Psoas muscle (tissue), 8 donors: ENCODE measurements around the gene PGBD5. TPM values are rescaled to one million over a fixed set of nuclear protein-coding genes. Genes with fewer than 3 reads are reported as not detected.

Experiments
- ATAC-seq, 4 donors: fragments of 200-7000 bp; cut with Tn5 transposase; one replicate each; pipeline ENCODE4 v1.9.1; 2020; ENCODE audit warnings: moderate library complexity in 3 of 4, mild to moderate bottlenecking in 2 of 4
- DNase-seq, 2 donors: peaks; one replicate each; pipeline ENCODE4 v3.0.0-alpha.2; 2020
- H3K27ac ChIP-seq: fragments of 200-600 bp; one replicate; pipeline ENCODE4 v1.8.0; 2022
- H3K27me3 ChIP-seq, 3 donors: fragments of 200-600 bp in 1 of 3; one replicate each; pipeline versions ENCODE4 v1.6.1 to v1.8.0; 2013 to 2022; ENCODE audit warnings: low read length in 2 of 3, mild to moderate bottlenecking in 2 of 3, moderate library complexity in 1 of 3; ENCODE audit not compliant: insufficient read depth in 3 of 3
- H3K36me3 ChIP-seq, 2 donors: fragments of 200-600 bp in 1 of 2; one replicate each; pipeline versions ENCODE4 v1.6.1 to v1.8.0; 2013 to 2022; ENCODE audit warnings: low read depth in 1 of 2, mild to moderate bottlenecking in 1 of 2, moderate library complexity in 1 of 2; ENCODE audit not compliant: insufficient read depth in 1 of 2
- H3K4me1 ChIP-seq: fragments of 200-600 bp; one replicate; pipeline ENCODE4 v1.8.0; 2022
- H3K4me3 ChIP-seq: fragments of 200-600 bp; one replicate; pipeline ENCODE4 v1.8.0; 2022; ENCODE audit warnings: mild to moderate bottlenecking
- H3K9me3 ChIP-seq: fragments of 200-600 bp; one replicate; pipeline ENCODE4 v1.8.0; 2022
- CTCF ChIP-seq: fragments of 200-600 bp; IDR thresholded peaks from one replicate; pipeline ENCODE4 v1.8.0; 2022; ENCODE audit warnings: antibody characterized with exemption
- WGBS, 3 donors: extraction: QIAGEN DNeasy Blood & Tissue Kit; methylation state at CpG; one replicate each; pipeline versions ENCODE4 v1.1.6 to v1.1.7; 2013; 5-methylcytosine and 5-hydroxymethylcytosine counted together
- intact Hi-C, 2 donors: fragments of 100-400 bp; cut with DNase I; formaldehyde crosslinking; loops; one replicate each; pipeline versions ENCODE4 v1.11.0 to v1.14.2; 2022
- polyA plus RNA-seq, 3 donors: library from polyadenylated mRNA; stranded (reverse); fragments of 200-250 nt; gene quantifications; one replicate each; pipeline ENCODE4 v1.2.3, GENCODE V29; 2013
- total RNA-seq, 4 donors: library from RNA; stranded (reverse); fragmentation: NEBNext Ultra II Directional in 2 of 4; extraction: Animal tissue kit (Norgen Biotek cat#: 25700) in 2 of 4; gene quantifications; one replicate each; pipeline versions ENCODE4 v1.2.1 to v1.2.4, GENCODE V29; 2021 to 2023
- donor health status: healthy with polysubstance abuse.
- donor health status: DM: no; HTN: no; CAD: no; lungs with moderate emphysema.
- donor health status: Bipolar disorder and iron deficiency.
- donor health status: healthy.
- donor health status: DM: yes; HTN: yes; CAD: no.
- donor health status: DM: no; HTN: no; CAD: no.
- donor health status: DM: no; HTN: no; CAD: no.
- donor health status: DM: yes; HTN: yes; CAD: no.

Gene PGBD5
- total and polyA plus RNA-seq, 7 donors, result 2.1 to 9.8 (median 4.5) TPM

- H3K9me3 ChIP-seq, result no peaks in the 10 kb centered on the region
- DNase-seq (no peak), ATAC-seq (no peak)
- H3K4me1 ChIP-seq, result peaks cover 4% of the 10 kb centered on the region
- 48 to 56% (median 51%) methylated on average over 11 of the region's 11 CpGs for WGBS, 3 donors
- H3K4me3 ChIP-seq, result no peak overlapping the region
- no peaks in the 10 kb centered on the region for H3K36me3 ChIP-seq
- intact Hi-C loops, result no loop called here
- peaks cover 0 to 38% (median 3%) of the 10 kb centered on the region in 3 donors for H3K27me3 ChIP-seq
- no peak for TF ChIP-seq CTCF
- no peak overlapping the region for H3K27ac ChIP-seq
Measured at GRCh38 chr1:230427094-230427876, 1.2 kb upstream of the PGBD5 start.

GRCh38 chr1:230425252-230426091 is 660 bp downstream of the PGBD5 start:
- TF ChIP-seq CTCF, result no peak
- no peak for DNase-seq
- H3K9me3 ChIP-seq, result no peaks in the 10 kb centered on the region
- peak overlapping the region; percentile 59 for H3K4me3 ChIP-seq
- intact Hi-C loops, result no loop called here
- no peak overlapping the region for H3K27ac ChIP-seq
- WGBS, 3 donors, result 2 to 3% (median 2%) methylated on average over 46 to 103 of the region's 108 CpGs
- no peak for ATAC-seq
- H3K36me3 ChIP-seq, result no peaks in the 10 kb centered on the region
- H3K4me1 ChIP-seq, result peaks cover 4% of the 10 kb centered on the region
- peaks cover 0 to 31% (median 3%) of the 10 kb centered on the region in 3 donors for H3K27me3 ChIP-seq

- WGBS, 3 donors, result 20 to 33% (median 23%) methylated on average over 33 of the region's 33 CpGs
- no peaks in the 10 kb centered on the region for H3K9me3 ChIP-seq
- ATAC-seq (no peak), DNase-seq (no peak)
- H3K4me1 ChIP-seq, result peaks cover 4% of the 10 kb centered on the region
- H3K27ac ChIP-seq, result no peak overlapping the region
- H3K36me3 ChIP-seq, result no peaks in the 10 kb centered on the region
- H3K27me3 ChIP-seq, result peaks cover 0 to 30% (median 3%) of the 10 kb centered on the region in 3 donors
- no peak for TF ChIP-seq CTCF
- intact Hi-C loops, result no loop called here
- peak overlapping the region; percentile 59 for H3K4me3 ChIP-seq
Measured at GRCh38 chr1:230424391-230425251, 1.5 kb downstream of the PGBD5 start.

- WGBS, 3 donors, result 61 to 75% (median 64%) methylated on average over 4 of the region's 4 CpGs
- Histone ChIP-seq H3K27me3 (peaks cover 0 to 30% (median 3%) of the 10 kb centered on the region in 3 donors), H3K4me1 (peaks cover 4% of the 10 kb centered on the region), H3K9me3 (no peaks in the 10 kb centered on the region), H3K4me3 (no peak overlapping the region), H3K36me3 (no peaks in the 10 kb centered on the region), H3K27ac (no peak overlapping the region)
- DNase-seq, result no peak
- intact Hi-C loops, result no loop called here
- TF ChIP-seq CTCF, result no peak
- ATAC-seq, result no peak
Measured at GRCh38 chr1:230423951-230424350, 2.2 kb downstream of the PGBD5 start.
